HUDEP-2 (cell line): ENCODE measurements around the gene BLOC1S3.

Experiments
- DNase-seq, 76 experiments: peaks; one replicate each; lab custom pipeline; 2025; ENCODE audit not compliant: unreplicated experiment in 76 of 76; lab: John Stamatoyannopoulos, UW

The BLOC1S3 gene

GRCh38 chr19:45145270-45146189 lies 33.1 kb upstream of the BLOC1S3 start:
- DNase-seq, result no peak

GRCh38 chr19:45146251-45146650 lies 32.3 kb upstream of the BLOC1S3 start:
- no peak for DNase-seq

- DNase-seq, result no peak
These were observed 31.8 kb upstream of the BLOC1S3 start for GRCh38 chr19:45146741-45147205.

GRCh38 chr19:45147835-45148676 lies 30.5 kb upstream of the BLOC1S3 start:
- DNase-seq, result no peak

- no peak for DNase-seq
These were observed 29.5 kb upstream of the BLOC1S3 start for GRCh38 chr19:45149129-45149528.

- no peak for DNase-seq
These were observed 28.4 kb upstream of the BLOC1S3 start for GRCh38 chr19:45150180-45150579.

GRCh38 chr19:45150751-45151281 lies 27.8 kb upstream of the BLOC1S3 start:
- peak in 27 of 76 experiments; percentile 8 to 67 (median 39) for DNase-seq

GRCh38 chr19:45151320-45151719 lies 27.3 kb upstream of the BLOC1S3 start:
- peak in 3 of 76 experiments; percentile 16 to 35 (median 31) for DNase-seq

- peak in 8 of 76 experiments; percentile 23 to 67 (median 54) for DNase-seq
These were observed 26.6 kb upstream of the BLOC1S3 start for GRCh38 chr19:45151821-45152503.

GRCh38 chr19:45152504-45153338 lies 25.9 kb upstream of the BLOC1S3 start:
- peak in 75 of 76 experiments; percentile 39 to 97 (median 75) for DNase-seq

- DNase-seq, result peak in 64 of 76 experiments; percentile 22 to 84 (median 60)
These were observed 25.1 kb upstream of the BLOC1S3 start for GRCh38 chr19:45153339-45154063.

GRCh38 chr19:45154064-45154827 lies 24.3 kb upstream of the BLOC1S3 start:
- peak in 72 of 76 experiments; percentile 32 to 95 (median 78) for DNase-seq

GRCh38 chr19:45156011-45156630 lies 22.5 kb upstream of the BLOC1S3 start:
- DNase-seq, result no peak

- no peak for DNase-seq
These were observed 21.8 kb upstream of the BLOC1S3 start for GRCh38 chr19:45156751-45157150.

- no peak for DNase-seq
These were observed 19.9 kb upstream of the BLOC1S3 start for GRCh38 chr19:45158503-45159209.

- no peak for DNase-seq
These were observed 19.2 kb upstream of the BLOC1S3 start for GRCh38 chr19:45159210-45159970.
